Trophoblast cell (in vitro differentiated cells and primary cell): ENCODE results near the gene MT1E.

ENCODE experiments used
- DNase-seq, 2 donors: peaks; one replicate each; pipeline ENCODE4 v3.0.0-alpha.2; 2016
- H2AFZ ChIP-seq: 2 replicates; pipeline ENCODE4 v1.6.1; 2013; ENCODE audit warnings: low read length, moderate library complexity, mild to moderate bottlenecking; ENCODE audit not compliant: insufficient read depth, poor library complexity
- H2AK5ac ChIP-seq: 2 replicates; pipeline ENCODE4 v1.6.1; 2013; ENCODE audit warnings: mild to moderate bottlenecking, low read length
- H2BK120ac ChIP-seq: 2 replicates; pipeline ENCODE4 v1.6.1; 2013; ENCODE audit warnings: low read length, mild to moderate bottlenecking, moderate library complexity; ENCODE audit not compliant: insufficient read depth, poor library complexity
- H2BK12ac ChIP-seq: 2 replicates; pipeline ENCODE4 v1.6.1; 2013; ENCODE audit warnings: mild to moderate bottlenecking, low read length, moderate library complexity
- H2BK5ac ChIP-seq: 2 replicates; pipeline ENCODE4 v1.6.1; 2013; ENCODE audit warnings: low read length, low read depth, moderate library complexity, mild to moderate bottlenecking; ENCODE audit not compliant: poor library complexity
- H3K14ac ChIP-seq: 2 replicates; pipeline ENCODE4 v1.6.1; 2013; ENCODE audit warnings: mild to moderate bottlenecking, low read length
- H3K18ac ChIP-seq: 2 replicates; pipeline ENCODE4 v1.6.1; 2013; ENCODE audit warnings: mild to moderate bottlenecking, low read length
- H3K23ac ChIP-seq: 2 replicates; pipeline ENCODE4 v1.6.1; 2013; ENCODE audit warnings: low read length
- H3K27ac ChIP-seq: 2 replicates; pipeline ENCODE4 v1.5.1; 2013; ENCODE audit warnings: low read depth, mild to moderate bottlenecking, inconsistent platforms, low read length, moderate library complexity
- H3K27me3 ChIP-seq: 2 replicates; pipeline ENCODE4 v1.6.1; 2013; ENCODE audit warnings: inconsistent platforms, mild to moderate bottlenecking, low read length, moderate library complexity; ENCODE audit not compliant: insufficient read depth
- H3K36me3 ChIP-seq, 2 experiments: 1 replicate in 1 of 2; 2 replicates in 1 of 2; pipeline ENCODE4 v1.6.1; 2013; ENCODE audit warnings: low read length in 2 of 2, mild to moderate bottlenecking in 2 of 2, moderate library complexity in 1 of 2; ENCODE audit not compliant: insufficient read depth in 2 of 2, control insufficient read depth in 1 of 2
- H3K4ac ChIP-seq: 2 replicates; pipeline ENCODE4 v1.6.1; 2013; ENCODE audit warnings: low read depth, mild to moderate bottlenecking, low read length, moderate library complexity
- H3K4me1 ChIP-seq, 2 experiments: 1 replicate in 1 of 2; 2 replicates in 1 of 2; pipeline ENCODE4 v1.6.1; 2013; ENCODE audit warnings: low read length in 2 of 2, mild to moderate bottlenecking in 2 of 2, moderate library complexity in 1 of 2; ENCODE audit not compliant: insufficient read depth in 2 of 2, control insufficient read depth in 1 of 2
- H3K4me2 ChIP-seq: 2 replicates; pipeline ENCODE4 v1.6.1; 2013; ENCODE audit warnings: inconsistent platforms, mild to moderate bottlenecking, low read length, moderate library complexity
- H3K4me3 ChIP-seq: 2 replicates; pipeline ENCODE4 v1.5.1; 2013; ENCODE audit warnings: mild to moderate bottlenecking, low read depth, low read length, inconsistent platforms
- H3K79me1 ChIP-seq: one replicate; pipeline ENCODE4 v1.6.1; 2013; ENCODE audit warnings: low read length
- H3K79me2 ChIP-seq: 2 replicates; pipeline ENCODE4 v1.6.1; 2013; ENCODE audit warnings: low read length, mild to moderate bottlenecking; ENCODE audit not compliant: control insufficient read depth, insufficient read depth, poor library complexity
- H3K9ac ChIP-seq: 2 replicates; pipeline ENCODE4 v1.6.1; 2013; ENCODE audit warnings: mild to moderate bottlenecking, low read length
- H3K9me3 ChIP-seq: 2 replicates; pipeline ENCODE4 v1.6.1; 2013; ENCODE audit warnings: low read depth, mild to moderate bottlenecking, control low read depth, inconsistent platforms, low read length; ENCODE audit not compliant: insufficient read depth
- H4K12ac ChIP-seq: 2 replicates; pipeline ENCODE4 v1.6.1; 2013; ENCODE audit warnings: low read depth, mild to moderate bottlenecking, low read length, moderate library complexity
- H4K8ac ChIP-seq: 2 replicates; pipeline ENCODE4 v1.6.1; 2013; ENCODE audit warnings: low read depth, mild to moderate bottlenecking, low read length, moderate library complexity
- H4K91ac ChIP-seq: one replicate; pipeline ENCODE4 v1.6.1; 2013; ENCODE audit warnings: low read depth, mild to moderate bottlenecking, low read length, moderate library complexity
- WGBS: extraction: QIAGEN DNeasy Blood & Tissue Kit; methylation state at CpG from one replicate; pipeline ENCODE4 v1.1.7; 2013; ENCODE audit warnings: missing lambda C conversion rate; ENCODE audit not compliant: insufficient read length, insufficient coverage; ENCODE audit errors: extremely low coverage; 5-methylcytosine and 5-hydroxymethylcytosine counted together

Gene MT1E

DNA sequence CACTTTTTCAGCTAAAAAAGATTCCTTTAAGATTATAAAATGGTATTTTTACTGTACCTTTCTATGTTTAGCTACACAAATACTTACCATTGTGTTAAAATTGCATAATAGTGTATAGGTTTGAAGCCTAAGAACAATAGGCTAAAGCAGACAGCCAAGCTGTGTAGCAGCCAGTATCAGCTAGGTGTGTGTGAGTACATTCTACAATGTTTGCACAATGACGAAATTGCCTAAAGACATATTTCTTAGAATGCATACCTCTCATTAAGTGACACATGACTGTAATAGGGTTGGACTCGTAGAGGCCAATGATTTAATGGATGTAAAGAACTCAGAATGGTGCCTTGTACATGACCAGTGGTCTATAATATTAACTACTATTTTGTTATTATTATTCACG is 24.2 kb downstream of the MT1E start:
- no peak overlapping the region for H3K23ac ChIP-seq
- H4K12ac ChIP-seq = no peak overlapping the region
- H3K27ac ChIP-seq = no peak overlapping the region
- H3K36me3 ChIP-seq = no peaks in the 10 kb centered on the region
- H3K79me1 ChIP-seq = no peaks in the 10 kb centered on the region
- H3K9ac ChIP-seq = no peak overlapping the region
- no peaks in the 10 kb centered on the region for H3K79me2 ChIP-seq
- no peak overlapping the region for H3K4ac ChIP-seq
- no peak overlapping the region for H2BK12ac ChIP-seq
- WGBS = no CpG with 5 or more reads among the region's 3 CpGs
- no peak overlapping the region for H4K91ac ChIP-seq
- H2AFZ ChIP-seq = no peak overlapping the region
- H2BK120ac ChIP-seq = no peak overlapping the region
- H2AK5ac ChIP-seq = no peak overlapping the region
- no peaks in the 10 kb centered on the region for H3K4me1 ChIP-seq
- H3K4me2 ChIP-seq = no peak overlapping the region
- H3K9me3 ChIP-seq = no peaks in the 10 kb centered on the region
- peak; percentile 69 to 97 for DNase-seq
- peaks cover 28% of the 10 kb centered on the region for H3K27me3 ChIP-seq
- H4K8ac ChIP-seq = no peak overlapping the region
- no peak overlapping the region for H3K4me3 ChIP-seq
- H3K18ac ChIP-seq = no peak overlapping the region
- no peak overlapping the region for H3K14ac ChIP-seq
- H2BK5ac ChIP-seq = no peak overlapping the region

DNA sequence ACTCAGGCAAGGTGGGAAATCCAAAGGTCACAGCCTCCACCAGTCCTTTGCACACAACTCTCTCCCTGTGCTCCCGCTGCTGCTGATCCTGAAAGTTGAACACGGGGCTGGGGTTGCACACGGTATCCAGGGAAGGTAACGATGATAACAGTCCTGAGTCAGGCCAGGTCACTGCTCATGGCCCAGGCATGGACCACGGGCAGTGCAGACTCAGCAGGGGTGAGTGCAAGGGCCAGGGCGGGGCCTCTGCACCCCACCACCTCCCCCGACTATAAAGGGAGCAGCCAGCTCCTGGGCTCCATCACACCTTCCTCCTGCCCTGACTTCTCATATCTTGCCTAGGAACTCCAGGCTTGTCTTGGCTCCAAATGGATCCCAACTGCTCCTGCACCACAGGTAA is 26.0 kb downstream of the MT1E start, which contains the start of gene MT1B:
Gene MT1B (plus strand): TSS at position 301 of the 400 bp plus-strand sequence. CDS start 68 bp downstream, at position 369.
- H4K12ac ChIP-seq = no peak within 1 kb of the TSS
- no peak within 1 kb of the TSS for H2AK5ac ChIP-seq
- no peaks in the 10 kb centered on the region for H3K79me1 ChIP-seq
- H3K27me3 ChIP-seq = peaks cover 25% of the 10 kb centered on the region
- no peak within 1 kb of the TSS for H2BK120ac ChIP-seq
- no peak within 1 kb of the TSS for H3K18ac ChIP-seq
- no peak within 1 kb of the TSS for H2BK5ac ChIP-seq
- H4K91ac ChIP-seq = no peak within 1 kb of the TSS
- H3K79me2 ChIP-seq = no peaks in the 10 kb centered on the region
- no peak within 1 kb of the TSS for H3K27ac ChIP-seq
- no peak within 1 kb of the TSS for H3K14ac ChIP-seq
- no peak within 1 kb of the TSS for H2BK12ac ChIP-seq
- H3K4me1 ChIP-seq = no peaks in the 10 kb centered on the region
- no peak for DNase-seq
- no peak within 1 kb of the TSS for H3K4me3 ChIP-seq
- no peak within 1 kb of the TSS for H4K8ac ChIP-seq
- H3K4ac ChIP-seq = no peak within 1 kb of the TSS
- no peaks in the 10 kb centered on the region for H3K9me3 ChIP-seq
- no peak within 1 kb of the TSS for H3K9ac ChIP-seq
- H3K36me3 ChIP-seq = no peaks in the 10 kb centered on the region
- no peak within 1 kb of the TSS for H3K23ac ChIP-seq
- no peak within 1 kb of the TSS for H3K4me2 ChIP-seq
- no CpG with 5 or more reads among the region's 7 CpGs for WGBS
- no peak within 1 kb of the TSS for H2AFZ ChIP-seq

GRCh38 chr16:56652600-56652999 is 27.0 kb downstream of the MT1E start:
- H3K18ac ChIP-seq = no peak overlapping the region
- H3K79me2 ChIP-seq = no peaks in the 10 kb centered on the region
- H2BK120ac ChIP-seq = no peak overlapping the region
- DNase-seq = no peak
- no peak overlapping the region for H4K8ac ChIP-seq
- no peak overlapping the region for H3K27ac ChIP-seq
- H3K79me1 ChIP-seq = peaks cover under 1% of the 10 kb centered on the region
- H3K9ac ChIP-seq = no peak overlapping the region
- H4K91ac ChIP-seq = no peak overlapping the region
- no peak overlapping the region for H2BK12ac ChIP-seq
- H2AFZ ChIP-seq = no peak overlapping the region
- H3K4me2 ChIP-seq = no peak overlapping the region
- no peak overlapping the region for H2BK5ac ChIP-seq
- H3K14ac ChIP-seq = no peak overlapping the region
- no peak overlapping the region for H4K12ac ChIP-seq
- H2AK5ac ChIP-seq = no peak overlapping the region
- H3K4me3 ChIP-seq = no peak overlapping the region
- peaks cover 2% of the 10 kb centered on the region for H3K9me3 ChIP-seq
- H3K36me3 ChIP-seq = no peaks in the 10 kb centered on the region
- H3K27me3 ChIP-seq = peaks cover 18% of the 10 kb centered on the region
- no peak overlapping the region for H3K4ac ChIP-seq
- no CpG with 5 or more reads among the region's 1 CpG for WGBS
- peaks cover 3% of the 10 kb centered on the region in 2 experiments for H3K4me1 ChIP-seq
- H3K23ac ChIP-seq = no peak overlapping the region

DNA sequence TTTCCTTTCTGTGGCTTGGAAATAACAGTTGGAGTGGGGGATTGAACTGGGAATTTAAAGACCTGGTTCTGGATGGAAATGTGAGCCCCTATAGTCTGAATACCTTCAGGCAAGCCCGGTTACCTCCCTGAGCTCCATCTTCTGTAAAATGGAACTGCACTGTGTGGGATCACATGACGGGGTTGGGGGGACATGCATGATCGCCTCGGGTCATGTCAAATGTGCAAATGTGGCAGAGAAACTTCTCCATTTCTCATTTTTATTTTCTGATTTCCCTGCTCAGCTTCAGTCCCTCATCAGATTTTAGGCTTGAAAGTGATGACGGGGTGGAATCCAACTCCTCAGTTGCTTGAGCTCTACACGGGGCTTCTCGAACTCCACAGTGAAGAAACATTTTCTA is 27.6 kb downstream of the MT1E start:
- Histone ChIP-seq H3K4ac (no peak overlapping the region), H2AFZ (no peak overlapping the region), H3K4me3 (no peak overlapping the region), H3K9me3 (peaks cover 2% of the 10 kb centered on the region), H4K8ac (no peak overlapping the region), H2BK12ac (no peak overlapping the region), H3K23ac (no peak overlapping the region), H3K27ac (no peak overlapping the region), H3K4me1 (peaks cover 7 to 8% of the 10 kb centered on the region in 2 experiments), H3K27me3 (peaks cover 16% of the 10 kb centered on the region), H3K36me3 (no peaks in the 10 kb centered on the region), H3K79me2 (no peaks in the 10 kb centered on the region), H4K91ac (no peak overlapping the region), H3K4me2 (no peak overlapping the region), H2AK5ac (no peak overlapping the region), H3K18ac (no peak overlapping the region), H3K9ac (no peak overlapping the region), H3K14ac (no peak overlapping the region), H2BK5ac (no peak overlapping the region), H2BK120ac (no peak overlapping the region), H3K79me1 (peaks cover 2% of the 10 kb centered on the region), H4K12ac (no peak overlapping the region)
- no peak for DNase-seq
- WGBS = no CpG with 5 or more reads among the region's 7 CpGs
